ENCODE results near the gene ARTN.

Gene ARTN

DNA sequence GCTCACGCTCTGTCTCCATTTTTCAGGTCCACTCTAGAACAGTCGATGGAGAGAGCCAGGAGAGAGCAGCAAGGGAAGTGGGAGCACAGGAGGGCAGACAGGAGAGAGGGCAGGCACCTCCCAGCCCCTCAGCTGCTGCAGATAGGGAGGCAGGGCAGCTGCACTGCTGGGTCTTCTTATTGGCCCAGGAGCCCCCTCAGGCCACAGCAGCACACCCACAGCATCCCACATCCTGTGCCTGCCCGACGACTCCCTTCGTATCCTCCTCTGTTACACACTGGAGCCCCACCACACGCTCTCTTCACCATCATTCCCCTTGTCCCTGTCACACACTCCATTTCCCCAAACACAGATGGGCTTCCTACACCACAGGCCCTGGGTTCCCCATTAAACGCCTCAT lies 13.7 kb upstream of the ARTN start:
- TF ChIP-seq, protein P1, sequence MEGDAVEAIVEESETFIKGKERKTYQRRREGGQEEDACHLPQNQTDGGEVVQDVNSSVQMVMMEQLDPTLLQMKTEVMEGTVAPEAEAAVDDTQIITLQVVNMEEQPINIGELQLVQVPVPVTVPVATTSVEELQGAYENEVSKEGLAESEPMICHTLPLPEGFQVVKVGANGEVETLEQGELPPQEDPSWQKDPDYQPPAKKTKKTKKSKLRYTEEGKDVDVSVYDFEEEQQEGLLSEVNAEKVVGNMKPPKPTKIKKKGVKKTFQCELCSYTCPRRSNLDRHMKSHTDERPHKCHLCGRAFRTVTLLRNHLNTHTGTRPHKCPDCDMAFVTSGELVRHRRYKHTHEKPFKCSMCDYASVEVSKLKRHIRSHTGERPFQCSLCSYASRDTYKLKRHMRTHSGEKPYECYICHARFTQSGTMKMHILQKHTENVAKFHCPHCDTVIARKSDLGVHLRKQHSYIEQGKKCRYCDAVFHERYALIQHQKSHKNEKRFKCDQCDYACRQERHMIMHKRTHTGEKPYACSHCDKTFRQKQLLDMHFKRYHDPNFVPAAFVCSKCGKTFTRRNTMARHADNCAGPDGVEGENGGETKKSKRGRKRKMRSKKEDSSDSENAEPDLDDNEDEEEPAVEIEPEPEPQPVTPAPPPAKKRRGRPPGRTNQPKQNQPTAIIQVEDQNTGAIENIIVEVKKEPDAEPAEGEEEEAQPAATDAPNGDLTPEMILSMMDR (IDR thresholded peaks at IDR 0.05; ENCODE audit: control extremely low read depth, extremely low read depth, low read depth, missing control alignments), result no peak
- no peak for DNase-seq (ENCODE audit: extremely low spot score)
- ChIA-PET CTCF (interaction anchor here (1.8 to 3.4 kb wide), 3 partner anchors 11 to 156 kb away, joined by 5 to 31 read pairs (median 11); partner anchors contain the start of gene ARTN), POLR2A (no interaction called here)

GRCh38 chr1:43921022-43921421 lies 12.6 kb upstream of the ARTN start:
- TF ChIP-seq, protein P1 (IDR thresholded peaks at IDR 0.05; ENCODE audit: control extremely low read depth, extremely low read depth, low read depth, missing control alignments), result no peak
- CTCF ChIA-PET, result interaction anchor here (0.7 to 3.4 kb wide), 4 partner anchors 10 to 157 kb away, joined by 3 to 31 read pairs (median 8); partner anchors contain the start of gene ARTN
- DNase-seq (ENCODE audit: extremely low spot score), result no peak
- POLR2A ChIA-PET, result no interaction called here

DNA sequence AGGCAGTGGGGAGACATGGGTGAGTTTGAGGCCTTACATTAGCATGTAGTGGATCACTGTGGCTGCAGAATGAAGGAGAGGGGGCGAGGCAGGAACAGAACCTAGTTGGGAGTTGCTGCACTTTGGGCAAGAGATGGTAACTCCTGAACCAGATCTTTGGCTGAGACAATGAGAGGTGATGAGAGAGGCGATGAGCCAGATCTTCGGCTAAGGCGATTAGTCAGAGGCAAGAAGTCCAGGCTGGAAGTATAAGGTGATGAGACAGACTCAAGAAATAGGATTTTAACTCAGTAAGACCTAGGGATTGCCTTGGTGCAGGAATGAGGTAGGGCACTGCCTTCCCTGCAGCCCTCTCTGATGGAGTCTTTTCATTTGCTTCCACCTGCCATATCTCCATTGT lies 9.1 kb upstream of the ARTN start:
- ChIA-PET CTCF (interaction anchor here (0.9 to 5.2 kb wide), 2 partner anchors 10 to 466 kb away, joined by 3 to 61 read pairs; partner anchors contain the start of gene ARTN), POLR2A (no interaction called here)
- DNase-seq (ENCODE audit: extremely low spot score), result no peak
- TF ChIP-seq, protein P1 (IDR thresholded peaks at IDR 0.05; ENCODE audit: control extremely low read depth, extremely low read depth, low read depth, missing control alignments), result no peak

- ChIA-PET POLR2A (no interaction called here), CTCF (interaction anchor here (5.2 kb wide), 1 partner anchor 9 kb away, joined by 61 read pairs; the partner anchor contains the start of gene ARTN)
- no peak for DNase-seq (ENCODE audit: extremely low spot score)
- TF ChIP-seq, protein P1 (IDR thresholded peaks at IDR 0.05; ENCODE audit: control extremely low read depth, extremely low read depth, low read depth, missing control alignments), result no peak
These were observed 7.8 kb upstream of the ARTN start for GRCh38 chr1:43925846-43926245.

DNA sequence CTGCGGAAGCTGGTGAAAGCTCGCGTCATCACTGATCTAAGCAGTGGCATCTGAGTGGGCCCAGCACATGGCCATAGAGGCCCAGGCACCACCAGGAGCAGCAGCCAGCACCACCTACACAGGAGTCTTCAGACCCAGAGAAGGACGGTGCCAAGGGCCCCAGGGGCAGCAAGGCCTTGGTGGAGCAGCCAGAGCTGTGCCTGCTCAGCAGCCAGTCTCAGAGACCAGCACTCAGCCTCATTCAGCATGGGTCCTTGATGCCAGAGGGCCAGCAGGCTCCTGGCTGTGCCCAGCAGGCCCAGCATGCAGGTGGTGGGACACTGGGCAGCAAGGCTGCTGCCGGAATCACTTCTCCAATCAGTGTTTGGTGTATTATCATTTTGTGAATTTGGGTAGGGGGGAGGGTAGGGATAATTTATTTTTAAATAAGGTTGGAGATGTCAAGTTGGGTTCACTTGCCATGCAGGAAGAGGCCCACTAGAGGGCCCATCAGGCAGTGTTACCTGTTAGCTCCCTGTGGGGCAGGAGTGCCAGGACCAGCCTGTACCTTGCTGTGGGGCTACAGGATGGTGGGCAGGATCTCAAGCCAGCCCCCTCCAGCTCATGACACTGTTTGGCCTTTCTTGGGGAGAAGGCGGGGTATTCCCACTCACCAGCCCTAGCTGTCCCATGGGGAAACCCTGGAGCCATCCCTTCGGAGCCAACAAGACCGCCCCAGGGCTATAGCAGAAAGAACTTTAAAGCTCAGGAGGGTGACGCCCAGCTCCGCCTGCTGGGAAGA lies 3.2 kb upstream of the ARTN start:
- CTCF ChIA-PET, result interaction anchor here (0.8 to 3.9 kb wide), 11 partner anchors 10 to 167 kb away, joined by 3 to 36 read pairs (median 5); no protein-coding TSS in a partner anchor
- peak; percentile 40 for DNase-seq (ENCODE audit: extremely low spot score)
- POLR2A ChIA-PET, result no interaction called here
- TF ChIP-seq, protein P1 (IDR thresholded peaks at IDR 0.05; ENCODE audit: control extremely low read depth, extremely low read depth, low read depth, missing control alignments), result no peak

GRCh38 chr1:43930949-43931275 lies 2.7 kb upstream of the ARTN start:
- TF ChIP-seq, protein P1 (IDR thresholded peaks at IDR 0.05; ENCODE audit: control extremely low read depth, extremely low read depth, low read depth, missing control alignments), result no peak
- DNase-seq (ENCODE audit: extremely low spot score), result no peak
- ChIA-PET CTCF (interaction anchor here (0.8 to 3.9 kb wide), 10 partner anchors 10 to 167 kb away, joined by 3 to 36 read pairs (median 5); no protein-coding TSS in a partner anchor), POLR2A (no interaction called here)
